ENCODE data around the gene FAM162A. TPM values are rescaled to one million over a fixed set of nuclear protein-coding genes. Genes with fewer than 3 reads are reported as not detected.

Gene FAM162A, protein sequence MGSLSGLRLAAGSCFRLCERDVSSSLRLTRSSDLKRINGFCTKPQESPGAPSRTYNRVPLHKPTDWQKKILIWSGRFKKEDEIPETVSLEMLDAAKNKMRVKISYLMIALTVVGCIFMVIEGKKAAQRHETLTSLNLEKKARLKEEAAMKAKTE
- 10 to 100 TPM; 62.6 to 63.3 TPM for total RNA-seq
- 113 TPM for polyA plus RNA-seq

DNA sequence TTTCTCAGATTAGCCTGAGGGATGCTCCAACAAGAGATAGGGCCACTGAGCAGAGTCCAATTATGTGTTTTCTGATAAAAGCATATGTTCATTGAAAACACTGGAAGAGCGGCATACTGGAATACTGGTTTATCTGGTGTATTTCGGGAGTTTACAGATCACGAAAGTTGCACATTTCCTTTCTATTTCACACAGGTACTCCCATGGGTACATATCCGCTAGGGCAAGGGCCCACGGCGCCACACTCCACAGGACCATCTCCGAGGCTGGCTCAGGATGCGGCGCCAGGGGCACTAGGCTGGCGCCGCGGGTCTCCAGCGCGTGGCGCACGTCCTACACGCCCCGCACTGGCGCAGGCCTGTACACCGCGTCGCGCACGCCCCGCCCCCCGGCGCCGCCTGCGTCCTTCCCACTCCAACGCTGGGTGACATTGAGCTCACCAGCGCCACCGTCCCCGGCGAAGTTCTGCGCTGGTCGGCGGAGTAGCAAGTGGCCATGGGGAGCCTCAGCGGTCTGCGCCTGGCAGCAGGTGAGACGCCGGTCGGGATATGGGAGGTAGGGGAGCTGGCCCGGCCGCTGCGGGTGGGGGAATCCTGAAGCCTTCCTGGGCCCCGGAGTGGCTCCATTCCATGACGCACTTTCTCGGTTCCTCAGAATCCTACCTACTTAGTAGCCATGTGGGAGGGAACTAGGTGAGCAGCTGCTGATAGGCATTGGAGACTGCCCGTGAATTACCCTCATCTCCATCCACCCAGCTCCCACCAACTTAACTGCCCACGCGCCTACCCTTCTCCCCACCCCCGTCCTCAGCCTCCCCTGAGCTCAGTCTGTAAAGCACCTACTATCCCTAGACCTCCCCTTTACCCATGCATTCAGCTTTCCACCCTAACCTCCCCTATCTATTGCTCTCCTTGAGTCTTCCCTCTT, at the start of gene FAM162A:
TSS of gene FAM162A (plus strand) at position 412 of the 927 bp plus-strand sequence. CDS start at position 496, 84 bp downstream.
- H3K4me3 ChIP-seq (ENCODE audit: low read length): peak within 1 kb of the TSS; percentile 74
- POLR2A ChIA-PET: interaction anchor here (0.5 to 2.7 kb wide), 14 partner anchors 9 to 1109 kb away, joined by 3 to 45 read pairs (median 4); partner anchors contain the start of genes DTX3L, HSPBAP1, KPNA1 and PARP9
- peaks cover 39 to 58% (median 55%) of the 10 kb centered on the region in 3 donors for H3K4me1 Mint-ChIP-seq

DNA sequence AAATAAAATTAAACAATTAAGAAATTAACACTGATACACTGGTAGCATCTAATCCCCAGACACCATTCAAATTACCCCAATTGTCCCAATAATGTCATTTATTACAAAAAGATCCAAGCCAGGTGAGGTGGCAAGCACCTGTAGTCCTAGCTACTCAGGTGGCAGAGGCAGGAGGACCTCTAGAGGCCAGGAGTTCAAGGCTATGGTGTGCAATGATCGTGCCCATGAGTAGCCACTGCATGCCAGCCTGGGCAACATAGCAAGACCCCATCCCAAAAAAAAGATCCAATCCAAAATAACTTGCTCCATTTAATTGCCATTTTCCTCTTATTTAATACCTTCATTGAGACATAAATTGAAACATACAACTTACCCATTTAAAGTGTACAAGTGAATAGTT, 41.2 kb upstream of the FAM162A start:
- Histone ChIP-seq H3K9me3 (ENCODE audit: low read length) (no peaks in the 10 kb centered on the region), H3K36me3 (ENCODE audit: insufficient read depth, low read length) (no peaks in the 10 kb centered on the region), H3K27ac (ENCODE audit: low read depth, low read length) (no peak overlapping the region), H3K4me1 (ENCODE audit: insufficient read depth, low read length) (no peaks in the 10 kb centered on the region), H3K27me3 (ENCODE audit: insufficient read depth, low read length, poor library complexity, severe bottlenecking) (no peaks in the 10 kb centered on the region), H3K4me3 (ENCODE audit: low read length) (no peak overlapping the region)
- H3K36me3 Mint-ChIP-seq: peaks cover 0 to 3% (median 0%) of the 10 kb centered on the region in 3 donors
- POLR2A ChIA-PET: no interaction called here
- no peak overlapping the region for H3K4me3 Mint-ChIP-seq
- peaks cover 2 to 11% of the 10 kb centered on the region in 2 donors for H3K27me3 Mint-ChIP-seq
- no peak overlapping the region for H3K27ac Mint-ChIP-seq
- CTCF ChIA-PET: no interaction called here
- H3K4me1 Mint-ChIP-seq: no peaks in the 10 kb centered on the region
- H3K9me3 Mint-ChIP-seq: no peaks in the 10 kb centered on the region
- no peak for DNase-seq

More for the DNA sequence above, at the start of gene FAM162A:
- H3K27me3 Mint-ChIP-seq: no peaks in the 10 kb centered on the region
- peak; percentile 90 to 94 (median 92) for DNase-seq
- H3K36me3 Mint-ChIP-seq: peaks cover 0 to 26% (median 8%) of the 10 kb centered on the region in 3 donors
- Histone ChIP-seq H3K27me3 (ENCODE audit: insufficient read depth, low read length, poor library complexity, severe bottlenecking) (no peaks in the 10 kb centered on the region), H3K4me1 (ENCODE audit: insufficient read depth, low read length) (peaks cover 30% of the 10 kb centered on the region), H3K36me3 (ENCODE audit: insufficient read depth, low read length) (no peaks in the 10 kb centered on the region), H3K27ac (ENCODE audit: low read depth, low read length) (peak within 1 kb of the TSS; percentile 82), H3K9me3 (ENCODE audit: low read length) (no peaks in the 10 kb centered on the region)
- peak within 1 kb of the TSS; percentile 90 to 98 (median 95) for H3K4me3 Mint-ChIP-seq
- peak within 1 kb of the TSS; percentile 92 to 99 (median 96) for H3K27ac Mint-ChIP-seq
- H3K9me3 Mint-ChIP-seq: no peaks in the 10 kb centered on the region
- CTCF ChIA-PET: interaction anchor here (0.6 to 2.8 kb wide), 21 partner anchors 8 to 838 kb away, joined by 3 to 19 read pairs (median 4); partner anchors contain the start of genes HSPBAP1, KPNA1, PARP14 and POLQ

DNA sequence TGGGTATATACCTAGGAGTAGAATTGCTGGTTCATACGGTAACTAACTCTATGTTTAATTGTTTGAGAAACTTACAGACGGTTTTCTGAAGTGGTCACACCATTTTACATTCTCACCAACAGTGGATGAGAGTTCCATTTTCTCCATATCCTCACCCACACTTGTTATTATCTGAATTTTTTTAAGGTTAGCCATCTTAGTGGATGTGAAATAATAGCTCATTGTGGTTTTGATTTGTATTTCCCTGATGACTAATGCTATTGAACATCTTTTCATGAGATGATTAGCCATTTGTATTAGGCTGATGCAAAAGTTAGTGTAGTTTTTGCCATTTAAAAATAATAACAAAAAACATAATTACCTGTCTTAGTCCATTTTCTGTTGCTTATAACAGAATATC, 40.3 kb upstream of the FAM162A start:
- Mint-ChIP-seq H3K27ac (no peak overlapping the region), H3K4me1 (no peaks in the 10 kb centered on the region), H3K36me3 (peaks cover 0 to 7% (median 0%) of the 10 kb centered on the region in 3 donors), H3K27me3 (peaks cover 5 to 15% of the 10 kb centered on the region in 2 donors), H3K9me3 (no peaks in the 10 kb centered on the region), H3K4me3 (no peak overlapping the region)
- POLR2A ChIA-PET: no interaction called here
- no peaks in the 10 kb centered on the region for H3K4me1 ChIP-seq (ENCODE audit: insufficient read depth, low read length)
- H3K36me3 ChIP-seq (ENCODE audit: insufficient read depth, low read length): no peaks in the 10 kb centered on the region
- H3K4me3 ChIP-seq (ENCODE audit: low read length): no peak overlapping the region
- H3K27ac ChIP-seq (ENCODE audit: low read depth, low read length): no peak overlapping the region
- H3K27me3 ChIP-seq (ENCODE audit: insufficient read depth, low read length, poor library complexity, severe bottlenecking): no peaks in the 10 kb centered on the region
- CTCF ChIA-PET: no interaction called here
- no peaks in the 10 kb centered on the region for H3K9me3 ChIP-seq (ENCODE audit: low read length)
- DNase-seq: no peak

DNA sequence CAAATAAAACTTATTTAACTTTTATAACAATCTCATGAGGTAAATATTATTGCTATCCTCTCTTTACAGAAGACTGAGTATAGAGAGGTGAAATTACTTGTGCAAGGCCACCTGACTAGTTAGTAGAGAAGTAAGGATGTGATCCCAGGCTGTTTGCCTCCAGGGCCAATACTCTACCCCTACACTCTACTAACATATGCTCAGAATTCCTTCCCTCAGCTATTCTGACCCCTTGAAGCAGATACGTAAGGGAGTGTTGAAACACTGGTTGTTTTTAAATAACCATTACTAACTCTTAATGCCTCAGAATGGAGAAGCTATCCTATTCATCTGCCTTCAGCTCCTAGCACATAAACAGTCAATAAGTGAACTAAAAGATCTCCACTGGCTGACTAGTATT, 34.8 kb upstream of the FAM162A start:
- H3K27me3 ChIP-seq (ENCODE audit: insufficient read depth, low read length, poor library complexity, severe bottlenecking): no peaks in the 10 kb centered on the region
- DNase-seq: no peak
- H3K36me3 ChIP-seq (ENCODE audit: insufficient read depth, low read length): no peaks in the 10 kb centered on the region
- ChIA-PET CTCF (interaction anchor here (1.1 kb wide), 1 partner anchor 13 kb away, joined by 5 read pairs; no protein-coding TSS in a partner anchor), POLR2A (interaction anchor here (0.7 kb wide), 1 partner anchor 15 kb away, joined by 3 read pairs; no protein-coding TSS in a partner anchor)
- Mint-ChIP-seq H3K4me3 (no peak overlapping the region), H3K27ac (no peak overlapping the region), H3K4me1 (no peaks in the 10 kb centered on the region), H3K9me3 (no peaks in the 10 kb centered on the region), H3K27me3 (peaks cover 7% of the 10 kb centered on the region in 2 donors), H3K36me3 (peaks cover 0 to 7% (median 0%) of the 10 kb centered on the region in 3 donors)
- no peaks in the 10 kb centered on the region for H3K4me1 ChIP-seq (ENCODE audit: insufficient read depth, low read length)
- H3K9me3 ChIP-seq (ENCODE audit: low read length): no peaks in the 10 kb centered on the region
- no peak overlapping the region for H3K27ac ChIP-seq (ENCODE audit: low read depth, low read length)
- no peak overlapping the region for H3K4me3 ChIP-seq (ENCODE audit: low read length)

GRCh38 chr3:122350814-122351418, 33.1 kb upstream of the FAM162A start:
- no peaks in the 10 kb centered on the region for H3K4me1 Mint-ChIP-seq
- CTCF ChIA-PET: no interaction called here
- no peak for DNase-seq
- POLR2A ChIA-PET: no interaction called here
- H3K27ac Mint-ChIP-seq: no peak overlapping the region
- Histone ChIP-seq H3K9me3 (ENCODE audit: low read length) (no peaks in the 10 kb centered on the region), H3K27me3 (ENCODE audit: insufficient read depth, low read length, poor library complexity, severe bottlenecking) (no peaks in the 10 kb centered on the region), H3K4me1 (ENCODE audit: insufficient read depth, low read length) (no peaks in the 10 kb centered on the region), H3K4me3 (ENCODE audit: low read length) (no peak overlapping the region), H3K27ac (ENCODE audit: low read depth, low read length) (no peak overlapping the region), H3K36me3 (ENCODE audit: insufficient read depth, low read length) (no peaks in the 10 kb centered on the region)
- no peaks in the 10 kb centered on the region for H3K9me3 Mint-ChIP-seq
- H3K36me3 Mint-ChIP-seq: peaks cover 0 to 7% (median 0%) of the 10 kb centered on the region in 3 donors
- H3K27me3 Mint-ChIP-seq: peaks cover 7% of the 10 kb centered on the region in 2 donors
- H3K4me3 Mint-ChIP-seq: no peak overlapping the region

- CTCF ChIA-PET: no interaction called here
- H3K9me3 Mint-ChIP-seq: no peaks in the 10 kb centered on the region
- DNase-seq: no peak
Observed at GRCh38 chr3:122351612-122352011, 32.4 kb upstream of the FAM162A start.

GRCh38 chr3:122353215-122353614, 30.8 kb upstream of the FAM162A start:
- no peak overlapping the region for H3K27ac ChIP-seq (ENCODE audit: low read depth, low read length)
- POLR2A ChIA-PET: no interaction called here
- Mint-ChIP-seq H3K27me3 (peaks cover 0 to 2% of the 10 kb centered on the region in 2 donors), H3K9me3 (no peaks in the 10 kb centered on the region), H3K4me1 (no peaks in the 10 kb centered on the region), H3K4me3 (no peak overlapping the region), H3K36me3 (peaks cover 0 to 6% (median 2%) of the 10 kb centered on the region in 3 donors), H3K27ac (no peak overlapping the region)
- no peaks in the 10 kb centered on the region for H3K9me3 ChIP-seq (ENCODE audit: low read length)
- H3K36me3 ChIP-seq (ENCODE audit: insufficient read depth, low read length): no peaks in the 10 kb centered on the region
- no peak for DNase-seq
- no peaks in the 10 kb centered on the region for H3K27me3 ChIP-seq (ENCODE audit: insufficient read depth, low read length, poor library complexity, severe bottlenecking)
- no peak overlapping the region for H3K4me3 ChIP-seq (ENCODE audit: low read length)
- H3K4me1 ChIP-seq (ENCODE audit: insufficient read depth, low read length): no peaks in the 10 kb centered on the region
- CTCF ChIA-PET: no interaction called here

More at GRCh38 chr3:122351612-122352011, 32.4 kb upstream of the FAM162A start:
- Histone ChIP-seq H3K4me3 (ENCODE audit: low read length) (no peak overlapping the region), H3K27ac (ENCODE audit: low read depth, low read length) (no peak overlapping the region), H3K9me3 (ENCODE audit: low read length) (no peaks in the 10 kb centered on the region), H3K27me3 (ENCODE audit: insufficient read depth, low read length, poor library complexity, severe bottlenecking) (no peaks in the 10 kb centered on the region), H3K4me1 (ENCODE audit: insufficient read depth, low read length) (no peaks in the 10 kb centered on the region), H3K36me3 (ENCODE audit: insufficient read depth, low read length) (no peaks in the 10 kb centered on the region)
- Mint-ChIP-seq H3K27ac (no peak overlapping the region), H3K36me3 (peaks cover 0 to 7% (median 0%) of the 10 kb centered on the region in 3 donors), H3K4me1 (no peaks in the 10 kb centered on the region), H3K4me3 (no peak overlapping the region), H3K27me3 (peaks cover 7% of the 10 kb centered on the region in 2 donors)
- POLR2A ChIA-PET: no interaction called here

Data from CD8-positive, alpha-beta memory T cell (primary cell).